ENCODE measurements around the gene AP1G1.

The AP1G1 gene

DNA sequence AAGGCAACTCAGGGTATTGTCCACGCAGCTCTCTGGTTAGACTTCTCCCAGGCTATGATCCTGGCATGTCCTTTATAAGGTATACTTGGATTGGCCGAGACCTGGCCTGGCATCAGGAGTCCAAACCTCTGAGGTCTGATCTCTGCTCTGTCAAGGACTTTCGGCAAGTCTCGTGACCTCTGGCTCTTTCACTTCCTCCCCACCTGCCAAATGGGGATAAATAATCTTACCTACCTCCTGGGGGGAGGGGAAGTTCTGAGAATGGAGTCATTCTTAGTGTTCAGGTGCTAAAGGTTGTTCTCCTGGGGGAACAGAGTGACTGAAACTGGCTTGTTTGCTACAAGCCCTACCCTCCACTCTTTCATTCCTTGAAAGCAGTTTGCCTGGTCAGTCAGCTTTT lies 44.8 kb upstream of the AP1G1 start:
- H3K27me3 ChIP-seq (ENCODE audit: low read length), result no peaks in the 10 kb centered on the region
- H3F3A ChIP-seq (ENCODE audit: insufficient read depth), result no peaks in the 10 kb centered on the region
- no peak overlapping the region for H3K9ac ChIP-seq (ENCODE audit: low read length)
- H3K27ac ChIP-seq (ENCODE audit: low read depth, low read length), result no peak overlapping the region
- H3K79me2 ChIP-seq (ENCODE audit: insufficient read depth, low read length), result no peaks in the 10 kb centered on the region
- TF ChIP-seq EZH2phosphoT487 (conservative IDR thresholded peaks at IDR 0.05; ENCODE audit: low read length), result no peak
- TF ChIP-seq, protein P1, sequence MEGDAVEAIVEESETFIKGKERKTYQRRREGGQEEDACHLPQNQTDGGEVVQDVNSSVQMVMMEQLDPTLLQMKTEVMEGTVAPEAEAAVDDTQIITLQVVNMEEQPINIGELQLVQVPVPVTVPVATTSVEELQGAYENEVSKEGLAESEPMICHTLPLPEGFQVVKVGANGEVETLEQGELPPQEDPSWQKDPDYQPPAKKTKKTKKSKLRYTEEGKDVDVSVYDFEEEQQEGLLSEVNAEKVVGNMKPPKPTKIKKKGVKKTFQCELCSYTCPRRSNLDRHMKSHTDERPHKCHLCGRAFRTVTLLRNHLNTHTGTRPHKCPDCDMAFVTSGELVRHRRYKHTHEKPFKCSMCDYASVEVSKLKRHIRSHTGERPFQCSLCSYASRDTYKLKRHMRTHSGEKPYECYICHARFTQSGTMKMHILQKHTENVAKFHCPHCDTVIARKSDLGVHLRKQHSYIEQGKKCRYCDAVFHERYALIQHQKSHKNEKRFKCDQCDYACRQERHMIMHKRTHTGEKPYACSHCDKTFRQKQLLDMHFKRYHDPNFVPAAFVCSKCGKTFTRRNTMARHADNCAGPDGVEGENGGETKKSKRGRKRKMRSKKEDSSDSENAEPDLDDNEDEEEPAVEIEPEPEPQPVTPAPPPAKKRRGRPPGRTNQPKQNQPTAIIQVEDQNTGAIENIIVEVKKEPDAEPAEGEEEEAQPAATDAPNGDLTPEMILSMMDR (IDR thresholded peaks at IDR 0.05; ENCODE audit: insufficient read depth, low read length, poor library complexity, severe bottlenecking), result no peak
- no peak overlapping the region for H2AFZ ChIP-seq (ENCODE audit: low read depth, low read length, severe bottlenecking)
- H3K9me3 ChIP-seq (ENCODE audit: insufficient read depth, low read length), result no peaks in the 10 kb centered on the region
- H3K4me3 ChIP-seq (ENCODE audit: insufficient read depth, low read length, poor library complexity, severe bottlenecking), result no peak overlapping the region
- no peaks in the 10 kb centered on the region for H3K36me3 ChIP-seq (ENCODE audit: low read length)
- H3K9me2 ChIP-seq (replicated peaks; ENCODE audit: insufficient read depth, low read length), result no peaks in the 10 kb centered on the region
- no peaks in the 10 kb centered on the region for H4K20me1 ChIP-seq (ENCODE audit: low read depth, low read length)
- peak overlapping the region; percentile 19 for H3K4me2 ChIP-seq (ENCODE audit: low read depth, low read length, poor library complexity, severe bottlenecking)

- Histone ChIP-seq H3K4me3 (ENCODE audit: insufficient read depth, low read length, poor library complexity, severe bottlenecking) (no peak overlapping the region), H3K27ac (ENCODE audit: low read depth, low read length) (no peak overlapping the region), H3K4me2 (ENCODE audit: low read depth, low read length, poor library complexity, severe bottlenecking) (no peak overlapping the region), H3K27me3 (ENCODE audit: low read length) (no peaks in the 10 kb centered on the region), H3K36me3 (ENCODE audit: low read length) (0 out of 2 replicates have a peak, but pooled peaks cover 3% of the 10 kb centered on the region), H3K79me2 (ENCODE audit: insufficient read depth, low read length) (peaks cover 3% of the 10 kb centered on the region), H3K9me3 (ENCODE audit: insufficient read depth, low read length) (no peaks in the 10 kb centered on the region), H2AFZ (ENCODE audit: low read depth, low read length, severe bottlenecking) (no peak overlapping the region), H3K9ac (ENCODE audit: low read length) (no peak overlapping the region), H3K9me2 (replicated peaks; ENCODE audit: insufficient read depth, low read length) (no peaks in the 10 kb centered on the region), H4K20me1 (ENCODE audit: low read depth, low read length) (no peaks in the 10 kb centered on the region), H3F3A (ENCODE audit: insufficient read depth) (no peaks in the 10 kb centered on the region)
- TF ChIP-seq, protein P1 (IDR thresholded peaks at IDR 0.05; ENCODE audit: insufficient read depth, low read length, poor library complexity, severe bottlenecking), result no peak
Measured at GRCh38 chr16:71852561-71852960, 43.9 kb upstream of the AP1G1 start.

DNA sequence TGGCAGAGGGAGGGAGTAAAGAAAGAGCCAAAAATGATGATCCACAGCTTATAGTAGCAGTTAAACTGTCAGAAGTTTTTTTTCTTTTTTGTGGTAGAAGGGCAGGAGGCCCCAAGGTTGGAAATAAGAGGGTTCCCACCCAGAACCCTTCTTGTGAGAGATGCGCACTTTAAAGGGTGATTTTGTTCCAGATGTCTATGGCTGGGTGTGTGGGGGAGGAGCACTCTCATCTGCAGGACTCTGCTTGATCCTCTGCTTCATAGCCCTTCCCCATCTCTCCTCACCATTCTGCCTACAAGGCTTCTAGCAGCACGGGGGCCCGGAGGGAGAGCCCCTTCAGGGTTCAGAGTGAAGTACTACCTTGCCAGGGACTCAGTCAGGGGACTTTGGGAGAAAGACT lies 43.5 kb upstream of the AP1G1 start:
- Histone ChIP-seq H3K36me3 (ENCODE audit: low read length) (0 out of 2 replicates have a peak, but pooled peaks cover 3% of the 10 kb centered on the region), H3F3A (ENCODE audit: insufficient read depth) (no peaks in the 10 kb centered on the region), H3K27ac (ENCODE audit: low read depth, low read length) (no peak overlapping the region), H3K4me3 (ENCODE audit: insufficient read depth, low read length, poor library complexity, severe bottlenecking) (no peak overlapping the region), H2AFZ (ENCODE audit: low read depth, low read length, severe bottlenecking) (no peak overlapping the region), H3K4me2 (ENCODE audit: low read depth, low read length, poor library complexity, severe bottlenecking) (no peak overlapping the region), H3K9me2 (replicated peaks; ENCODE audit: insufficient read depth, low read length) (no peaks in the 10 kb centered on the region), H3K79me2 (ENCODE audit: insufficient read depth, low read length) (peaks cover 7% of the 10 kb centered on the region), H3K27me3 (ENCODE audit: low read length) (no peaks in the 10 kb centered on the region), H3K9me3 (ENCODE audit: insufficient read depth, low read length) (no peaks in the 10 kb centered on the region), H4K20me1 (ENCODE audit: low read depth, low read length) (no peaks in the 10 kb centered on the region), H3K9ac (ENCODE audit: low read length) (no peak overlapping the region)
- TF ChIP-seq, protein P1 (IDR thresholded peaks at IDR 0.05; ENCODE audit: insufficient read depth, low read length, poor library complexity, severe bottlenecking), result no peak
- TF ChIP-seq EZH2phosphoT487 (conservative IDR thresholded peaks at IDR 0.05; ENCODE audit: low read length), result no peak

Measured in SU-DHL-6 (cell line).